Gastrocnemius medialis (tissue), 4 donors: ENCODE results near the gene GCK. TPM values are rescaled to one million over a fixed set of nuclear protein-coding genes. Genes with fewer than 3 reads are reported as not detected.
A peak's percentile ranks its signal among the peaks of the same experiment; 100 is the strongest.

Experiments
- ATAC-seq, 2 donors: fragments of 150-250 bp; one replicate each; pipeline ENCODE4 v1.9.1; 2016
- DNase-seq, 2 donors: peaks; one replicate each; pipeline ENCODE4 v3.0.0-alpha.2; 2019
- H3K27ac ChIP-seq, 4 donors: fragments of 200-600 bp; sonication (generic); 1 replicate in 1 of 4; 2 replicates in 3 of 4; pipeline ENCODE4 v1.5.1; 2016 to 2018; ENCODE audit warnings: mild to moderate bottlenecking in 2 of 4, moderate library complexity in 1 of 4
- H3K27me3 ChIP-seq, 3 donors: fragments of 200-600 bp; sonication (generic) in 2 of 3; 1 replicate in 1 of 3; 2 replicates in 2 of 3; pipeline versions ENCODE4 v1.5.1 to v1.6.0; 2016 to 2019; ENCODE audit warnings: mild to moderate bottlenecking in 1 of 3, moderate library complexity in 1 of 3
- H3K36me3 ChIP-seq, 2 donors: fragments of 200-600 bp; sonication (generic) in 1 of 2; one replicate each; pipeline ENCODE4 v1.5.1; 2017 to 2018
- H3K4me1 ChIP-seq, 2 donors: fragments of 200-600 bp; sonication (generic) in 1 of 2; one replicate each; pipeline ENCODE4 v1.5.1; 2016 to 2017; ENCODE audit warnings: mild to moderate bottlenecking in 2 of 2
- H3K4me3 ChIP-seq, 4 donors: fragments of 200-600 bp; sonication (generic) in 3 of 4; 1 replicate in 1 of 4; 2 replicates in 3 of 4; pipeline ENCODE4 v1.5.1; 2016 to 2019; ENCODE audit warnings: mild to moderate bottlenecking in 2 of 4
- H3K9me3 ChIP-seq, 3 donors: fragments of 200-600 bp; sonication (generic) in 2 of 3; 1 replicate in 1 of 3; 2 replicates in 2 of 3; pipeline ENCODE4 v1.5.1; 2016 to 2019
- CTCF ChIP-seq, 5 experiments: fragments of 450-650 bp in 3 of 5; fragments of 200-600 bp in 2 of 5; sonication (generic) in 2 of 5; IDR thresholded peaks in 4 of 5; conservative IDR thresholded peaks in 1 of 5; 1 replicate in 4 of 5; 2 replicates in 1 of 5; pipeline ENCODE4 v1.5.1; 2016 to 2019; ENCODE audit warnings: antibody characterized with exemption in 5 of 5, mild to moderate bottlenecking in 3 of 5, moderate library complexity in 3 of 5
- POLR2A ChIP-seq, 2 donors: fragments of 450-650 bp; IDR thresholded peaks; one replicate each; pipeline ENCODE4 v1.6.1; 2017; ENCODE audit warnings: antibody characterized with exemption in 2 of 2, mild to moderate bottlenecking in 2 of 2, moderate library complexity in 2 of 2
- in situ Hi-C, 4 donors: fragments of 200-750 bp; cut with MboI; loops; one replicate each; pipeline versions ENCODE4 v1.15.0 to v1.8.0; 2017; ENCODE audit warnings: low sequenced_read_pairs in 4 of 4
- intact Hi-C: fragments of 100-400 bp; cut with DNase I; formaldehyde crosslinking; loops from one replicate; pipeline ENCODE4 v1.15.1; 2023; ENCODE audit warnings: low total_unique reads
- total RNA-seq, 4 donors: library from RNA; depleted of rRNA; stranded (reverse); fragments of >200 nt; gene quantifications; one replicate each; pipeline versions ENCODE4 v1.1.0 to v1.2.3, GENCODE V29; 2016

Gene GCK
- total RNA-seq, 4 donors from 2014 or later: 0.33 TPM; not detected in 3

GRCh38 chr7:44116087-44116788, 73.0 kb downstream of the GCK start:
- H3K36me3 ChIP-seq: peaks cover 0 to 29% of the 10 kb centered on the region in 2 donors
- no peaks in the 10 kb centered on the region for H3K9me3 ChIP-seq
- H3K27me3 ChIP-seq: no peaks in the 10 kb centered on the region
- intact Hi-C loops (no loop called here), in situ Hi-C loops (no loop called here)
- H3K27ac ChIP-seq: no peak overlapping the region
- DNase-seq: no peak
- H3K4me3 ChIP-seq: no peak overlapping the region
- no peak for TF ChIP-seq POLR2A (IDR thresholded peaks at IDR 0.05)
- no peak for ATAC-seq
- peaks cover 23 to 30% of the 10 kb centered on the region in 2 donors for H3K4me1 ChIP-seq

- DNase-seq: peak; percentile 44 to 81
- H3K4me3 ChIP-seq: no peak overlapping the region
- intact Hi-C loops (no loop called here), in situ Hi-C loops (no loop called here)
- TF ChIP-seq POLR2A (IDR thresholded peaks at IDR 0.05) (no peak), CTCF (IDR thresholded peaks at IDR 0.05 in 4 of 5, conservative IDR thresholded peaks at IDR 0.05 in 1 of 5) (no peak)
- peaks cover 0 to 17% of the 10 kb centered on the region in 2 donors for H3K36me3 ChIP-seq
- no peaks in the 10 kb centered on the region for H3K27me3 ChIP-seq
- peaks cover 23 to 24% of the 10 kb centered on the region in 2 donors for H3K4me1 ChIP-seq
- H3K27ac ChIP-seq: peak overlapping the region; percentile 45 to 62 (median 55)
- peak; percentile 78 to 93 for ATAC-seq
- no peaks in the 10 kb centered on the region for H3K9me3 ChIP-seq
Measured at GRCh38 chr7:44114586-44115310, 74.5 kb downstream of the GCK start.

- H3K4me1 ChIP-seq: peaks cover 17 to 18% of the 10 kb centered on the region in 2 donors
- in situ Hi-C loops (no loop called here), intact Hi-C loops (no loop called here)
- ATAC-seq (no peak), DNase-seq (no peak)
- peak overlapping the region in 1 of 4 donors; percentile 45 for H3K27ac ChIP-seq
- no peaks in the 10 kb centered on the region for H3K27me3 ChIP-seq
- H3K9me3 ChIP-seq: no peaks in the 10 kb centered on the region
- no peak overlapping the region for H3K4me3 ChIP-seq
- H3K36me3 ChIP-seq: peaks cover 0 to 14% of the 10 kb centered on the region in 2 donors
- no peak for TF ChIP-seq POLR2A (IDR thresholded peaks at IDR 0.05)
- TF ChIP-seq CTCF (IDR thresholded peaks at IDR 0.05 in 4 of 5, conservative IDR thresholded peaks at IDR 0.05 in 1 of 5): no peak
Measured at GRCh38 chr7:44113764-44114354, 75.4 kb downstream of the GCK start.

- Histone ChIP-seq H3K4me1 (peaks cover 15 to 18% of the 10 kb centered on the region in 2 donors), H3K36me3 (peaks cover 0 to 13% of the 10 kb centered on the region in 2 donors), H3K9me3 (no peaks in the 10 kb centered on the region), H3K27me3 (no peaks in the 10 kb centered on the region), H3K27ac (no peak overlapping the region), H3K4me3 (no peak overlapping the region)
- DNase-seq (no peak), ATAC-seq (no peak)
- TF ChIP-seq CTCF (IDR thresholded peaks at IDR 0.05 in 4 of 5, conservative IDR thresholded peaks at IDR 0.05 in 1 of 5) (no peak), POLR2A (IDR thresholded peaks at IDR 0.05) (no peak)
- intact Hi-C loops: no loop called here
- in situ Hi-C loops: no loop called here
Measured at GRCh38 chr7:44112997-44113763, 76.1 kb downstream of the GCK start.
